Prostate gland (tissue), 2 donors: ENCODE results near the gene ERN1. TPM values are rescaled to one million over a fixed set of nuclear protein-coding genes. Genes with fewer than 3 reads are reported as not detected.

Experiments used
- DNase-seq: peaks from one replicate; pipeline ENCODE4 v3.0.0-alpha.2; 2019; ENCODE audit warnings: low spot score
- H3K27ac ChIP-seq, 2 donors: fragments of 200-600 bp; sonication (generic); 2 replicates each; pipeline ENCODE4 v1.5.1; 2017 to 2019
- H3K27me3 ChIP-seq: fragments of 200-600 bp; sonication (generic); replicated peaks from 2 replicates; pipeline ENCODE4 v1.5.1; 2019; ENCODE audit not compliant: insufficient read depth
- H3K36me3 ChIP-seq, 2 donors: fragments of 200-600 bp; sonication (generic); 1 replicate in 1 of 2; 2 replicates in 1 of 2; pipeline versions ENCODE4 v1.5.1 to v1.8.1; 2017 to 2019
- H3K4me1 ChIP-seq: fragments of 200-600 bp; sonication (generic); replicated peaks from 2 replicates; pipeline ENCODE4 v1.5.1; 2019
- H3K4me3 ChIP-seq, 2 donors: fragments of 200-600 bp; sonication (generic); 2 replicates each; pipeline ENCODE4 v1.5.1; 2017 to 2019
- H3K9me3 ChIP-seq: fragments of 200-600 bp; sonication (generic); 2 replicates; pipeline ENCODE4 v1.5.1; 2017
- CTCF ChIP-seq, 4 experiments: fragments of 200-600 bp in 2 of 4; fragments of 450-650 bp in 2 of 4; sonication (generic) in 2 of 4; IDR thresholded peaks; 1 replicate in 3 of 4; 2 replicates in 1 of 4; pipeline ENCODE4 v1.5.1; 2016 to 2019; ENCODE audit warnings: antibody characterized with exemption in 4 of 4, mild to moderate bottlenecking in 2 of 4, moderate library complexity in 2 of 4
- POLR2A ChIP-seq: fragments of 450-650 bp; IDR thresholded peaks from one replicate; pipeline ENCODE4 v1.6.1; 2016; ENCODE audit warnings: antibody characterized with exemption, mild to moderate bottlenecking
- POLR2AphosphoS5 ChIP-seq: sonication (generic); formaldehyde crosslinking; IDR thresholded peaks from one replicate; pipeline ENCODE4 v1.6.1; 2017; ENCODE audit warnings: antibody characterized with exemption
- WGBS: methylation state at CpG from one replicate; pipeline ENCODE4 v1.1.5; 2018; 5-methylcytosine and 5-hydroxymethylcytosine counted together
- intact Hi-C: fragments of 100-400 bp; cut with DNase I; formaldehyde crosslinking; loops from one replicate; pipeline ENCODE4 v1.14.2; 2022
- small RNA-seq, 2 donors: library from RNA; depleted of rRNA; stranded (forward); fragments of <200 nt; gene quantifications; one replicate each; pipeline ENCODE3, GENCODE V24; 2016
- total RNA-seq, 2 donors: library from RNA; depleted of rRNA; stranded (reverse); fragments of >200 nt; gene quantifications; one replicate each; pipeline ENCODE4 v1.1.0, GENCODE V29; 2016

The ERN1 gene
- total RNA-seq, 2 donors from 2014 or later: 14.4 to 21.4 TPM

GRCh38 chr17:63991611-63992010 lies 138.3 kb downstream of the ERN1 start:
- Histone ChIP-seq H3K4me3 (no peak overlapping the region), H3K27me3 (no peaks in the 10 kb centered on the region), H3K27ac (no peak overlapping the region), H3K9me3 (no peaks in the 10 kb centered on the region), H3K36me3 (no peaks in the 10 kb centered on the region), H3K4me1 (no peaks in the 10 kb centered on the region)
- no peak for TF ChIP-seq POLR2AphosphoS5
- TF ChIP-seq POLR2A: no peak
- TF ChIP-seq CTCF (IDR thresholded peaks at IDR 0.05): no peak
- 67% methylated on average over 11 of the region's 11 CpGs for WGBS
- intact Hi-C loops: no loop called here
- DNase-seq: no peak

GRCh38 chr17:63989622-63990345 lies 140.2 kb downstream of the ERN1 start:
- Histone ChIP-seq H3K36me3 (no peaks in the 10 kb centered on the region), H3K4me3 (no peak overlapping the region), H3K27me3 (no peaks in the 10 kb centered on the region), H3K9me3 (no peaks in the 10 kb centered on the region), H3K4me1 (no peaks in the 10 kb centered on the region), H3K27ac (no peak overlapping the region)
- no peak for TF ChIP-seq POLR2AphosphoS5
- DNase-seq: no peak
- intact Hi-C loops: no loop called here
- 93% methylated on average over 21 of the region's 21 CpGs for WGBS

Small RNA genes within 50 kb of the gene (small RNA-seq; reads per million reads assigned to genes)
- 187,789 to 240,298 reads per million in 2 donors for gene SNORD104

Other genes starting within 250 kb of the ERN1 start
- gene GH2, start 248.2 kb downstream of the ERN1 start, total RNA-seq: not detected
- gene CSH1, start 233.6 kb downstream of the ERN1 start, total RNA-seq: not detected
- gene CSHL1, start 218.9 kb downstream of the ERN1 start, total RNA-seq: under 1 TPM in 1 of 2 donors, not detected in 1; 0.34 TPM
- gene GH1, start 211.3 kb downstream of the ERN1 start, total RNA-seq: not detected
- 1 to 10 TPM; 1.6 to 2.2 TPM for gene CD79B, start 197.8 kb downstream of the ERN1 start, total RNA-seq
- under 1 TPM; 0.23 TPM for gene SCN4A, start 157.2 kb downstream of the ERN1 start, total RNA-seq
- gene PRR29, start 131.8 kb downstream of the ERN1 start, total RNA-seq: under 1 TPM; 0.09 to 0.74 TPM
- 10 to 100 TPM in 1 of 2 donors, 1 to 10 TPM in 1; 7.3 to 12.6 TPM for gene ICAM2, start 109.5 kb downstream of the ERN1 start, total RNA-seq
- gene TEX2, start 133.1 kb upstream of the ERN1 start, total RNA-seq: 10 to 100 TPM; 31.3 to 43.8 TPM